ENCODE results near the gene DOCK3. TPM values are rescaled to one million over a fixed set of nuclear protein-coding genes. Genes with fewer than 3 reads are reported as not detected.

DOCK3 gene
- total RNA-seq, 2 experiments from 2014 or later: 0.93 to 1.1 TPM

- Histone ChIP-seq H3K4me1 (ENCODE audit: insufficient read depth, low read length) (peaks cover 18% of the 10 kb centered on the region), H3K27me3 (ENCODE audit: control insufficient read depth in 1 of 2, insufficient read depth in 2 of 2, low read length in 2 of 2) (no peaks in the 10 kb centered on the region), H3K27ac (ENCODE audit: low read depth in 1 of 2, low read length in 2 of 2) (no peak overlapping the region), H3K9me3 (ENCODE audit: control insufficient read depth in 1 of 2, insufficient read depth in 1 of 2, low read length in 2 of 2) (no peaks in the 10 kb centered on the region), H3K4me3 (ENCODE audit: low read length) (no peak overlapping the region), H3K36me3 (ENCODE audit: insufficient read depth, low read length) (no peaks in the 10 kb centered on the region)
- H3K4me1 Mint-ChIP-seq (ENCODE audit: low read depth): peaks cover 45% of the 10 kb centered on the region
- H3K9me3 Mint-ChIP-seq: no peaks in the 10 kb centered on the region
- intact Hi-C loops (cut with DNase I, micrococcal nuclease): loop anchor here in 1 of 2 experiments (10.0 kb wide), 1 partner anchor 300 kb away; no protein-coding TSS in a partner anchor
- no peaks in the 10 kb centered on the region for H3K27me3 Mint-ChIP-seq
- TF ChIP-seq CTCF (IDR thresholded peaks at IDR 0.05): no peak
- CTCF ChIA-PET: no interaction called here
- ATAC-seq (ENCODE audit: poor library complexity): no peak
- no peaks in the 10 kb centered on the region for H3K36me3 Mint-ChIP-seq (ENCODE audit: low read depth)
- POLR2A ChIA-PET: interaction anchor here (1.0 to 1.2 kb wide), 2 partner anchors 250 to 304 kb away, joined by 3 read pairs; no protein-coding TSS in a partner anchor
- peak overlapping the region; percentile 78 for H3K27ac Mint-ChIP-seq
- DNase-seq: no peak
- no peak overlapping the region for H3K4me3 Mint-ChIP-seq
Observed at GRCh38 chr3:51275111-51275805, 600.5 kb downstream of the DOCK3 start.

GRCh38 chr3:51276046-51276445 lies 601.3 kb downstream of the DOCK3 start:
- no peak overlapping the region for H3K27ac Mint-ChIP-seq
- no peak overlapping the region for H3K27ac ChIP-seq (ENCODE audit: low read depth in 1 of 2, low read length in 2 of 2)
- DNase-seq (peak in 3 of 14 experiments; percentile 18 to 26 (median 19)), ATAC-seq (ENCODE audit: poor library complexity) (no peak)
- H3K4me1 Mint-ChIP-seq (ENCODE audit: low read depth): peaks cover 37% of the 10 kb centered on the region
- H3K36me3 ChIP-seq (ENCODE audit: insufficient read depth, low read length): no peaks in the 10 kb centered on the region
- no peaks in the 10 kb centered on the region for H3K9me3 ChIP-seq (ENCODE audit: control insufficient read depth in 1 of 2, insufficient read depth in 1 of 2, low read length in 2 of 2)
- no peak for TF ChIP-seq CTCF (IDR thresholded peaks at IDR 0.05)
- H3K4me3 ChIP-seq (ENCODE audit: low read length): no peak overlapping the region
- H3K4me1 ChIP-seq (ENCODE audit: insufficient read depth, low read length): peaks cover 10% of the 10 kb centered on the region
- no peak overlapping the region for H3K4me3 Mint-ChIP-seq
- CTCF ChIA-PET: no interaction called here
- H3K36me3 Mint-ChIP-seq (ENCODE audit: low read depth): no peaks in the 10 kb centered on the region
- POLR2A ChIA-PET: interaction anchor here (1.2 kb wide), 1 partner anchor 304 kb away, joined by 3 read pairs; no protein-coding TSS in a partner anchor
- H3K9me3 Mint-ChIP-seq: no peaks in the 10 kb centered on the region
- H3K27me3 Mint-ChIP-seq: no peaks in the 10 kb centered on the region
- intact Hi-C loops (cut with DNase I, micrococcal nuclease): loop anchor here (2.0 to 10.0 kb wide), 2 partner anchors 301 to 305 kb away; no protein-coding TSS in a partner anchor
- H3K27me3 ChIP-seq (ENCODE audit: control insufficient read depth in 1 of 2, insufficient read depth in 2 of 2, low read length in 2 of 2): no peaks in the 10 kb centered on the region

GRCh38 chr3:51279448-51279847 lies 604.7 kb downstream of the DOCK3 start:
- Mint-ChIP-seq H3K36me3 (ENCODE audit: low read depth) (peaks cover 4% of the 10 kb centered on the region), H3K9me3 (no peaks in the 10 kb centered on the region), H3K4me1 (ENCODE audit: low read depth) (peaks cover 12% of the 10 kb centered on the region), H3K27ac (no peak overlapping the region), H3K27me3 (no peaks in the 10 kb centered on the region), H3K4me3 (no peak overlapping the region)
- Histone ChIP-seq H3K4me3 (ENCODE audit: low read length) (no peak overlapping the region), H3K27ac (ENCODE audit: low read depth in 1 of 2, low read length in 2 of 2) (no peak overlapping the region), H3K27me3 (ENCODE audit: control insufficient read depth in 1 of 2, insufficient read depth in 2 of 2, low read length in 2 of 2) (no peaks in the 10 kb centered on the region), H3K36me3 (ENCODE audit: insufficient read depth, low read length) (no peaks in the 10 kb centered on the region), H3K4me1 (ENCODE audit: insufficient read depth, low read length) (peaks cover 3% of the 10 kb centered on the region), H3K9me3 (ENCODE audit: control insufficient read depth in 1 of 2, insufficient read depth in 1 of 2, low read length in 2 of 2) (no peaks in the 10 kb centered on the region)
- CTCF ChIA-PET: no interaction called here
- ATAC-seq (ENCODE audit: poor library complexity): no peak
- intact Hi-C loops (cut with DNase I, micrococcal nuclease): loop anchor here in 1 of 2 experiments (10.0 kb wide), 1 partner anchor 305 kb away; no protein-coding TSS in a partner anchor
- no peak for TF ChIP-seq CTCF (IDR thresholded peaks at IDR 0.05)
- no peak for DNase-seq
- POLR2A ChIA-PET: no interaction called here
